HepG2 (cell line): ENCODE results near the gene DEPDC1. TPM values are rescaled to one million over a fixed set of nuclear protein-coding genes. Genes with fewer than 3 reads are reported as not detected.

Source experiments
- ATF1 ChIP-seq: IDR thresholded peaks from 2 replicates; pipeline ENCODE4 v1.6.1; 2016; ENCODE audit warnings: mild to moderate bottlenecking, control low read depth
- CC2D1A ChIP-seq: sonication (generic); formaldehyde crosslinking; IDR thresholded peaks from 2 replicates; pipeline ENCODE4 v1.8.1; 2023; ENCODE audit warnings: mild to moderate bottlenecking, missing genetic modification reagents
- FOXO1 ChIP-seq: sonication (generic); formaldehyde crosslinking; IDR thresholded peaks from 2 replicates; pipeline ENCODE4 v1.4.0; 2020; ENCODE audit warnings: missing genetic modification reagents
- FOXO4 ChIP-seq: sonication (generic); formaldehyde crosslinking; conservative IDR thresholded peaks from 2 replicates; pipeline ENCODE4 v1.8.1; 2023; ENCODE audit warnings: missing genetic modification reagents
- KDM6A ChIP-seq: IDR thresholded peaks from 2 replicates; pipeline ENCODE4 v1.6.1; 2016; ENCODE audit warnings: low read depth
- KIAA2018 ChIP-seq: sonication (generic); formaldehyde crosslinking; IDR thresholded peaks from 2 replicates; pipeline ENCODE4 v1.5.0; 2020; ENCODE audit warnings: mild to moderate bottlenecking, missing genetic modification reagents, borderline replicate concordance
- KLF16 ChIP-seq, 2 experiments: sonication (generic) in 1 of 2; formaldehyde crosslinking in 1 of 2; IDR thresholded peaks; 2 replicates each; pipeline versions ENCODE4 v1.6.1 to v1.8.0; 2016 to 2023; ENCODE audit warnings: missing genetic modification reagents in 2 of 2, missing compliant biosample characterization in 1 of 2
- RAD21 ChIP-seq: fragments of 450-650 bp; formaldehyde crosslinking; IDR thresholded peaks from 2 replicates; pipeline ENCODE4 v1.5.0; 2020; ENCODE audit warnings: mild to moderate bottlenecking
- RFX5 ChIP-seq: IDR thresholded peaks from 2 replicates; pipeline ENCODE4 v1.6.1; 2011; ENCODE audit warnings: low read depth, low read length, improper control_type of control experiment
- TEF ChIP-seq: sonication (generic); formaldehyde crosslinking; IDR thresholded peaks from 2 replicates; pipeline ENCODE4 v1.5.0; 2020; ENCODE audit warnings: missing genetic modification reagents
- XBP1 ChIP-seq: sonication (generic); formaldehyde crosslinking; IDR thresholded peaks from 2 replicates; pipeline ENCODE4 v1.5.0; 2020; ENCODE audit warnings: missing genetic modification reagents
- ZBTB7A ChIP-seq: sonication (generic); formaldehyde crosslinking; IDR thresholded peaks from 2 replicates; pipeline ENCODE4 v1.8.0; 2022; ENCODE audit warnings: mild to moderate bottlenecking, missing genetic modification reagents
- ZNF264 ChIP-seq: sonication (generic); formaldehyde crosslinking; IDR thresholded peaks from 2 replicates; pipeline ENCODE4 v1.4.0; 2020; ENCODE audit warnings: missing genetic modification reagents
- ZNF609 ChIP-seq: sonication (generic); formaldehyde crosslinking; IDR thresholded peaks from 2 replicates; pipeline ENCODE4 v1.4.0; 2020; ENCODE audit warnings: mild to moderate bottlenecking, missing genetic modification reagents, borderline replicate concordance
- ZNF660 ChIP-seq: sonication (generic); formaldehyde crosslinking; IDR thresholded peaks from 2 replicates; pipeline ENCODE4 v1.5.1; 2020; ENCODE audit warnings: mild to moderate bottlenecking, low read depth, missing genetic modification reagents, borderline replicate concordance
- polyA plus RNA-seq, 8 experiments: library from polyadenylated mRNA; depleted of rRNA in 3 of 8; stranded (reverse) in 7 of 8; unstranded in 1 of 8; fragments of >200 nt; fragmentation: Illumina TruSeq in 4 of 8; extraction: Trizol in 4 of 8; gene quantifications; 2 replicates each; pipeline versions ENCODE4 v1.2.1 to v1.2.3, GENCODE V29; 2011 to 2016; ENCODE audit warnings: low read depth in 4 of 8, missing spikeins in 1 of 8, mixed read lengths in 1 of 8; ENCODE audit not compliant: insufficient read depth in 1 of 8
- total RNA-seq, 5 experiments: library from RNA; depleted of rRNA; stranded (reverse); fragments of >200 nt; fragmentation: Illumina TruSeq; extraction: Trizol; gene quantifications; 2 replicates each; pipeline ENCODE4 v1.2.3, GENCODE V29; 2016; ENCODE audit warnings: low read depth in 1 of 5

The DEPDC1 gene
- total and polyA plus RNA-seq, 2 of the 13 experiments (the other 11 are each of a cell fraction or from before 2014, with no cell fraction given), result 7.0 to 20.2 TPM

GRCh38 chr1:68496680-68497357 lies at the start of gene DEPDC1 (continued):
- no peak for TF ChIP-seq FOXO4
- no peak for TF ChIP-seq KIAA2018
- 0 out of 4 replicates have a peak, but pooled peaks of 1 of the 2 experiments have one; percentile 46 for TF ChIP-seq KLF16 (CRISPR knock-in tag; IDR thresholded peaks at IDR 0.05)
- TF ChIP-seq ZNF264 (CRISPR knock-in tag), result no peak
- TF ChIP-seq RFX5, result no peak
- TF ChIP-seq RAD21 (CRISPR knock-in tag), result peak; percentile 45; the same call in 1 of the 2 replicates
- TF ChIP-seq ZNF660 (CRISPR knock-in tag), result no peak
- no peak for TF ChIP-seq ZNF609
- TF ChIP-seq XBP1 (CRISPR knock-in tag), result no peak
- TF ChIP-seq FOXO1, result no peak
- no peak for TF ChIP-seq KDM6A (CRISPR knock-in tag)
- TF ChIP-seq TEF (CRISPR knock-in tag), result no peak
- no peak for TF ChIP-seq CC2D1A (CRISPR knock-in tag)
- no peak for TF ChIP-seq ZBTB7A (CRISPR knock-in tag)
- no peak for TF ChIP-seq ATF1
